Nephron progenitor cell (in vitro differentiated cells): Measurements from ENCODE around the gene GNB1L.

Source experiments
- DNase-seq: peaks from one replicate; pipeline ENCODE4 v3.0.0; 2021
- H3K27ac Mint-ChIP-seq: 2 replicates; pipeline ENCODE4 v1.8.0; 2021; ENCODE audit warnings: mild to moderate bottlenecking, moderate library complexity, mixed read lengths
- H3K27me3 Mint-ChIP-seq: 2 replicates; pipeline ENCODE4 v1.8.0; 2021; ENCODE audit warnings: mild to moderate bottlenecking, low read depth, mixed read lengths; ENCODE audit not compliant: poor library complexity
- H3K36me3 Mint-ChIP-seq: 2 replicates; pipeline ENCODE4 v1.8.0; 2021; ENCODE audit warnings: low read depth, mixed read lengths
- H3K4me1 Mint-ChIP-seq: 2 replicates; pipeline ENCODE4 v1.8.0; 2021; ENCODE audit warnings: mixed read lengths
- H3K4me3 Mint-ChIP-seq: 2 replicates; pipeline ENCODE4 v1.8.0; 2021; ENCODE audit warnings: mild to moderate bottlenecking, moderate library complexity, mixed read lengths
- H3K9me3 Mint-ChIP-seq: 2 replicates; pipeline ENCODE4 v1.8.0; 2021; ENCODE audit warnings: mild to moderate bottlenecking, moderate library complexity, mixed read lengths
- CTCF ChIP-seq: fragments of 200-600 bp; sonication (generic); IDR thresholded peaks from 2 replicates; pipeline ENCODE4 v1.5.0; 2021; ENCODE audit warnings: antibody characterized with exemption

GNB1L gene

GRCh38 chr22:19786959-19787848, 67.5 kb downstream of the GNB1L start:
- peaks cover 27% of the 10 kb centered on the region for H3K9me3 Mint-ChIP-seq
- H3K27ac Mint-ChIP-seq, result no peak overlapping the region
- no peak for TF ChIP-seq CTCF
- peaks cover 41% of the 10 kb centered on the region for H3K27me3 Mint-ChIP-seq
- no peaks in the 10 kb centered on the region for H3K4me1 Mint-ChIP-seq
- no peak for DNase-seq
- peaks cover 27% of the 10 kb centered on the region for H3K36me3 Mint-ChIP-seq
- no peak overlapping the region for H3K4me3 Mint-ChIP-seq

GRCh38 chr22:19786264-19786585, 68.4 kb downstream of the GNB1L start:
- no peak for TF ChIP-seq CTCF
- H3K27me3 Mint-ChIP-seq, result peaks cover 49% of the 10 kb centered on the region
- DNase-seq, result no peak
- H3K36me3 Mint-ChIP-seq, result peaks cover 17% of the 10 kb centered on the region
- no peaks in the 10 kb centered on the region for H3K4me1 Mint-ChIP-seq
- peaks cover 21% of the 10 kb centered on the region for H3K9me3 Mint-ChIP-seq
- H3K4me3 Mint-ChIP-seq, result no peak overlapping the region
- H3K27ac Mint-ChIP-seq, result no peak overlapping the region

- no peak for TF ChIP-seq CTCF
- Mint-ChIP-seq H3K27me3 (peaks cover 49% of the 10 kb centered on the region), H3K27ac (no peak overlapping the region), H3K4me3 (no peak overlapping the region), H3K4me1 (no peaks in the 10 kb centered on the region), H3K36me3 (peaks cover 11% of the 10 kb centered on the region), H3K9me3 (peaks cover 17% of the 10 kb centered on the region)
- DNase-seq, result no peak
These were observed 69.0 kb downstream of the GNB1L start for GRCh38 chr22:19785461-19786263.

GRCh38 chr22:19784384-19785175, 70.1 kb downstream of the GNB1L start:
- H3K4me1 Mint-ChIP-seq, result peaks cover 9% of the 10 kb centered on the region
- peaks cover 54% of the 10 kb centered on the region for H3K27me3 Mint-ChIP-seq
- H3K27ac Mint-ChIP-seq, result no peak overlapping the region
- peaks cover 7% of the 10 kb centered on the region for H3K9me3 Mint-ChIP-seq
- H3K4me3 Mint-ChIP-seq, result no peak overlapping the region
- DNase-seq, result no peak
- H3K36me3 Mint-ChIP-seq, result peaks cover under 1% of the 10 kb centered on the region
- no peak for TF ChIP-seq CTCF

- peaks cover 7% of the 10 kb centered on the region for H3K9me3 Mint-ChIP-seq
- H3K27ac Mint-ChIP-seq, result no peak overlapping the region
- peaks cover 62% of the 10 kb centered on the region for H3K27me3 Mint-ChIP-seq
- H3K4me3 Mint-ChIP-seq, result no peak overlapping the region
- no peaks in the 10 kb centered on the region for H3K36me3 Mint-ChIP-seq
- H3K4me1 Mint-ChIP-seq, result peaks cover 9% of the 10 kb centered on the region
- no peak for TF ChIP-seq CTCF
- DNase-seq, result no peak
These were observed 70.9 kb downstream of the GNB1L start for GRCh38 chr22:19783586-19784383.
